ENCODE data around the gene SLC43A3. TPM values are rescaled to one million over a fixed set of nuclear protein-coding genes. Genes with fewer than 3 reads are reported as not detected.

Gene SLC43A3
- total RNA-seq, 2 donors from 2014 or later: 10.6 to 13.8 TPM

GRCh38 chr11:57373146-57373545 is 53.8 kb downstream of the SLC43A3 start:
- no peaks in the 10 kb centered on the region for H3K36me3 ChIP-seq (ENCODE audit: control insufficient read depth, insufficient read depth, low read length)
- TF ChIP-seq, protein P1, sequence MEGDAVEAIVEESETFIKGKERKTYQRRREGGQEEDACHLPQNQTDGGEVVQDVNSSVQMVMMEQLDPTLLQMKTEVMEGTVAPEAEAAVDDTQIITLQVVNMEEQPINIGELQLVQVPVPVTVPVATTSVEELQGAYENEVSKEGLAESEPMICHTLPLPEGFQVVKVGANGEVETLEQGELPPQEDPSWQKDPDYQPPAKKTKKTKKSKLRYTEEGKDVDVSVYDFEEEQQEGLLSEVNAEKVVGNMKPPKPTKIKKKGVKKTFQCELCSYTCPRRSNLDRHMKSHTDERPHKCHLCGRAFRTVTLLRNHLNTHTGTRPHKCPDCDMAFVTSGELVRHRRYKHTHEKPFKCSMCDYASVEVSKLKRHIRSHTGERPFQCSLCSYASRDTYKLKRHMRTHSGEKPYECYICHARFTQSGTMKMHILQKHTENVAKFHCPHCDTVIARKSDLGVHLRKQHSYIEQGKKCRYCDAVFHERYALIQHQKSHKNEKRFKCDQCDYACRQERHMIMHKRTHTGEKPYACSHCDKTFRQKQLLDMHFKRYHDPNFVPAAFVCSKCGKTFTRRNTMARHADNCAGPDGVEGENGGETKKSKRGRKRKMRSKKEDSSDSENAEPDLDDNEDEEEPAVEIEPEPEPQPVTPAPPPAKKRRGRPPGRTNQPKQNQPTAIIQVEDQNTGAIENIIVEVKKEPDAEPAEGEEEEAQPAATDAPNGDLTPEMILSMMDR (conservative IDR thresholded peaks at IDR 0.05): no peak
- H3K9ac ChIP-seq (ENCODE audit: extremely low read depth, low read length, poor library complexity, severe bottlenecking): no peak overlapping the region
- H3K27me3 Mint-ChIP-seq (ENCODE audit: insufficient read depth): peaks cover 61% of the 10 kb centered on the region
- peaks cover 6% of the 10 kb centered on the region for H3K4me1 ChIP-seq (ENCODE audit: control insufficient read depth, insufficient read depth, low read length)
- H3K27me3 ChIP-seq (ENCODE audit: control insufficient read depth, insufficient read depth, low read length, poor library complexity, severe bottlenecking): peaks cover 59% of the 10 kb centered on the region
- H3K27ac ChIP-seq (ENCODE audit: low read depth, low read length): no peak overlapping the region
- no peak overlapping the region for H3K4me3 ChIP-seq (ENCODE audit: low read length)
- no peaks in the 10 kb centered on the region for H3K9me3 Mint-ChIP-seq
- no peaks in the 10 kb centered on the region for H3K9me3 ChIP-seq (ENCODE audit: control insufficient read depth, low read length)
- H3K27ac Mint-ChIP-seq: no peak overlapping the region
- 80 to 88% methylated on average over 1 to 3 of the region's 3 CpGs for WGBS, 2 experiments (ENCODE audit: insufficient coverage in 1 of 2, insufficient read length in 1 of 2)
- H3K4me1 Mint-ChIP-seq: no peaks in the 10 kb centered on the region
- no peak for DNase-seq
- no peak overlapping the region for H3K4me3 Mint-ChIP-seq
- H3K36me3 Mint-ChIP-seq (ENCODE audit: low read depth): no peaks in the 10 kb centered on the region

- Histone ChIP-seq H3K36me3 (ENCODE audit: control insufficient read depth, insufficient read depth, low read length) (no peaks in the 10 kb centered on the region), H3K4me1 (ENCODE audit: control insufficient read depth, insufficient read depth, low read length) (peaks cover 10% of the 10 kb centered on the region), H3K27ac (ENCODE audit: low read depth, low read length) (no peak overlapping the region), H3K27me3 (ENCODE audit: control insufficient read depth, insufficient read depth, low read length, poor library complexity, severe bottlenecking) (peaks cover 65% of the 10 kb centered on the region), H3K9ac (ENCODE audit: extremely low read depth, low read length, poor library complexity, severe bottlenecking) (no peak overlapping the region), H3K4me3 (ENCODE audit: low read length) (no peak overlapping the region), H3K9me3 (ENCODE audit: control insufficient read depth, low read length) (no peaks in the 10 kb centered on the region)
- TF ChIP-seq, protein P1 (conservative IDR thresholded peaks at IDR 0.05): no peak
- Mint-ChIP-seq H3K4me3 (no peak overlapping the region), H3K36me3 (ENCODE audit: low read depth) (no peaks in the 10 kb centered on the region), H3K4me1 (peaks cover 4% of the 10 kb centered on the region), H3K27me3 (ENCODE audit: insufficient read depth) (peaks cover 61% of the 10 kb centered on the region), H3K9me3 (no peaks in the 10 kb centered on the region), H3K27ac (no peak overlapping the region)
- no peak for DNase-seq
Observed at GRCh38 chr11:57370941-57371340, 56.0 kb downstream of the SLC43A3 start.

GRCh38 chr11:57370251-57370650 is 56.7 kb downstream of the SLC43A3 start:
- Mint-ChIP-seq H3K4me3 (no peak overlapping the region), H3K36me3 (ENCODE audit: low read depth) (no peaks in the 10 kb centered on the region), H3K27me3 (ENCODE audit: insufficient read depth) (peaks cover 58% of the 10 kb centered on the region), H3K4me1 (peaks cover 10% of the 10 kb centered on the region), H3K9me3 (no peaks in the 10 kb centered on the region), H3K27ac (no peak overlapping the region)
- 87 to 91% methylated on average over 6 to 7 of the region's 7 CpGs for WGBS, 2 experiments (ENCODE audit: insufficient coverage in 1 of 2, insufficient read length in 1 of 2)
- no peaks in the 10 kb centered on the region for H3K9me3 ChIP-seq (ENCODE audit: control insufficient read depth, low read length)
- TF ChIP-seq, protein P1 (conservative IDR thresholded peaks at IDR 0.05): no peak
- H3K27ac ChIP-seq (ENCODE audit: low read depth, low read length): no peak overlapping the region
- DNase-seq: no peak
- no peak overlapping the region for H3K4me3 ChIP-seq (ENCODE audit: low read length)
- peaks cover 61% of the 10 kb centered on the region for H3K27me3 ChIP-seq (ENCODE audit: control insufficient read depth, insufficient read depth, low read length, poor library complexity, severe bottlenecking)
- no peak overlapping the region for H3K9ac ChIP-seq (ENCODE audit: extremely low read depth, low read length, poor library complexity, severe bottlenecking)
- H3K4me1 ChIP-seq (ENCODE audit: control insufficient read depth, insufficient read depth, low read length): peaks cover 12% of the 10 kb centered on the region
- H3K36me3 ChIP-seq (ENCODE audit: control insufficient read depth, insufficient read depth, low read length): no peaks in the 10 kb centered on the region
